Cardiac muscle cell (in vitro differentiated cells and primary cell): ENCODE results near the gene CYB5R2. TPM values are rescaled to one million over a fixed set of nuclear protein-coding genes. Genes with fewer than 3 reads are reported as not detected.

Source experiments
- DNase-seq, 2 donors: peaks; one replicate each; pipeline versions ENCODE4 v3.0.0 to v3.0.0-alpha.2; 2010 to 2017; ENCODE audit warnings: low read depth in 1 of 2, low spot score in 1 of 2
- H3K27ac ChIP-seq: fragments of 200-600 bp; sonication (generic); 2 replicates; pipeline ENCODE4 v1.5.1; 2016
- H3K27me3 ChIP-seq: fragments of 200-600 bp; sonication (generic); 2 replicates; pipeline ENCODE4 v1.6.0; 2016; ENCODE audit warnings: control low read depth
- H3K36me3 ChIP-seq: fragments of 200-600 bp; sonication (generic); 2 replicates; pipeline ENCODE4 v1.5.1; 2016; ENCODE audit warnings: control low read depth
- H3K4me1 ChIP-seq: fragments of 200-600 bp; sonication (generic); 2 replicates; pipeline ENCODE4 v1.8.1; 2017; ENCODE audit warnings: low read depth, mild to moderate bottlenecking, mixed run types
- H3K4me3 ChIP-seq: fragments of 200-600 bp; sonication (generic); 2 replicates; pipeline ENCODE4 v1.5.1; 2016; ENCODE audit warnings: mild to moderate bottlenecking
- H3K9me3 ChIP-seq: fragments of 200-600 bp; sonication (generic); 2 replicates; pipeline ENCODE4 v1.5.1; 2017; ENCODE audit warnings: low read depth, mild to moderate bottlenecking, control low read depth
- CTCF ChIP-seq: IDR thresholded peaks from 2 replicates; pipeline ENCODE4 v1.5.1; 2012; ENCODE audit warnings: low read depth, mild to moderate bottlenecking, low read length
- polyA plus RNA-seq: library from polyadenylated mRNA; unstranded; fragments of >200 nt; fragmentation: Nextera tagmentation; extraction: Ambion mirVana; gene quantifications from 2 replicates; pipeline ENCODE4 v1.2.1, GENCODE V29; 2016
- total RNA-seq: library from RNA; depleted of rRNA; stranded (reverse); fragments of >200 nt; gene quantifications from 2 replicates; pipeline ENCODE4 v1.2.3, GENCODE V29; 2016

CYB5R2 gene
- total and polyA plus RNA-seq, 2 experiments from 2014 or later = 4.1 to 4.5 TPM

- no peaks in the 10 kb centered on the region for H3K9me3 ChIP-seq
- H3K36me3 ChIP-seq = no peaks in the 10 kb centered on the region
- no peaks in the 10 kb centered on the region for H3K4me1 ChIP-seq
- TF ChIP-seq CTCF = no peak
- no peaks in the 10 kb centered on the region for H3K27me3 ChIP-seq
- no peak overlapping the region for H3K4me3 ChIP-seq
- DNase-seq = no peak
- H3K27ac ChIP-seq = no peak overlapping the region
These were observed 41.1 kb downstream of the CYB5R2 start for GRCh38 chr11:7632211-7632610.

- no peaks in the 10 kb centered on the region for H3K9me3 ChIP-seq
- H3K4me1 ChIP-seq = no peaks in the 10 kb centered on the region
- TF ChIP-seq CTCF = no peak
- no peak for DNase-seq
- no peaks in the 10 kb centered on the region for H3K36me3 ChIP-seq
- no peak overlapping the region for H3K4me3 ChIP-seq
- H3K27me3 ChIP-seq = no peaks in the 10 kb centered on the region
- no peak overlapping the region for H3K27ac ChIP-seq
These were observed 43.3 kb downstream of the CYB5R2 start for GRCh38 chr11:7630002-7630401.

GRCh38 chr11:7628660-7629059 is 44.6 kb downstream of the CYB5R2 start:
- Histone ChIP-seq H3K27me3 (no peaks in the 10 kb centered on the region), H3K27ac (no peak overlapping the region), H3K4me3 (no peak overlapping the region), H3K4me1 (no peaks in the 10 kb centered on the region), H3K36me3 (no peaks in the 10 kb centered on the region), H3K9me3 (no peaks in the 10 kb centered on the region)
- no peak for TF ChIP-seq CTCF
- DNase-seq = no peak

GRCh38 chr11:7622721-7623120 is 50.6 kb downstream of the CYB5R2 start:
- TF ChIP-seq CTCF = no peak
- no peaks in the 10 kb centered on the region for H3K36me3 ChIP-seq

GRCh38 chr11:7621554-7621953 is 51.7 kb downstream of the CYB5R2 start:
- no peak for DNase-seq
- no peak for TF ChIP-seq CTCF
- H3K27me3 ChIP-seq = no peaks in the 10 kb centered on the region

More at GRCh38 chr11:7622721-7623120, 50.6 kb downstream of the CYB5R2 start:
- no peak for DNase-seq
- Histone ChIP-seq H3K9me3 (no peaks in the 10 kb centered on the region), H3K4me1 (no peaks in the 10 kb centered on the region), H3K4me3 (no peak overlapping the region), H3K27me3 (no peaks in the 10 kb centered on the region), H3K27ac (no peak overlapping the region)

GRCh38 chr11:7621090-7621489 is 52.2 kb downstream of the CYB5R2 start:
- Histone ChIP-seq H3K36me3 (no peaks in the 10 kb centered on the region), H3K4me3 (no peak overlapping the region), H3K4me1 (no peaks in the 10 kb centered on the region), H3K9me3 (no peaks in the 10 kb centered on the region), H3K27me3 (no peaks in the 10 kb centered on the region), H3K27ac (no peak overlapping the region)
- DNase-seq = no peak
- no peak for TF ChIP-seq CTCF

More at GRCh38 chr11:7621554-7621953, 51.7 kb downstream of the CYB5R2 start:
- no peaks in the 10 kb centered on the region for H3K9me3 ChIP-seq
- no peak overlapping the region for H3K4me3 ChIP-seq
- H3K36me3 ChIP-seq = no peaks in the 10 kb centered on the region
- no peak overlapping the region for H3K27ac ChIP-seq
- H3K4me1 ChIP-seq = no peaks in the 10 kb centered on the region
